ENCODE measurements around the gene P3H4. TPM values are rescaled to one million over a fixed set of nuclear protein-coding genes. Genes with fewer than 3 reads are reported as not detected.
"Not testable (repeated sequence)": the region's sequence is repeated elsewhere in the genome, so short reads cannot be mapped to it uniquely, and the experiment has no call there.

Gene P3H4
- total RNA-seq, 1 donor from 2014 or later: 32.1 TPM

GRCh38 chr17:41782142-41782541 lies 29.6 kb downstream of the P3H4 start:
- peaks cover 16% of the 10 kb centered on the region for H3K36me3 ChIP-seq (ENCODE audit: control insufficient read depth, insufficient read depth, low read length)
- no peak for TF ChIP-seq CTCF (IDR thresholded peaks at IDR 0.05; ENCODE audit: insufficient read depth, low read length, severe bottlenecking)
- DNase-seq (ENCODE audit: low read depth) (no peak), FAIRE-seq (no peak)
- H3K27me3 ChIP-seq (ENCODE audit: control insufficient read depth, insufficient read depth, low read length): no peaks in the 10 kb centered on the region
- H3K4me3 ChIP-seq (ENCODE audit: low read depth, low read length): no peak overlapping the region

- Histone ChIP-seq H3K27me3 (ENCODE audit: control insufficient read depth, insufficient read depth, low read length) (no peaks in the 10 kb centered on the region), H3K4me3 (ENCODE audit: low read depth, low read length) (no peak overlapping the region), H3K36me3 (ENCODE audit: control insufficient read depth, insufficient read depth, low read length) (peaks cover 19% of the 10 kb centered on the region)
- no peak for TF ChIP-seq CTCF (IDR thresholded peaks at IDR 0.05; ENCODE audit: insufficient read depth, low read length, severe bottlenecking)
- no peak for DNase-seq (ENCODE audit: low read depth)
- FAIRE-seq: no peak
These were observed 30.2 kb downstream of the P3H4 start for GRCh38 chr17:41781404-41782110.

- Histone ChIP-seq H3K4me3 (ENCODE audit: low read depth, low read length) (no peak overlapping the region), H3K27me3 (ENCODE audit: control insufficient read depth, insufficient read depth, low read length) (no peaks in the 10 kb centered on the region), H3K36me3 (ENCODE audit: control insufficient read depth, insufficient read depth, low read length) (peaks cover 27% of the 10 kb centered on the region)
- no peak for FAIRE-seq
- DNase-seq (ENCODE audit: low read depth): no peak
- no peak for TF ChIP-seq CTCF (IDR thresholded peaks at IDR 0.05; ENCODE audit: insufficient read depth, low read length, severe bottlenecking)
These were observed 31.8 kb downstream of the P3H4 start for GRCh38 chr17:41779954-41780353.

GRCh38 chr17:41777574-41778188 lies 34.1 kb downstream of the P3H4 start:
- peak; percentile 56 for DNase-seq (ENCODE audit: low read depth)
- Histone ChIP-seq H3K36me3 (ENCODE audit: control insufficient read depth, insufficient read depth, low read length) (peaks cover 29% of the 10 kb centered on the region), H3K4me3 (ENCODE audit: low read depth, low read length) (no peak overlapping the region), H3K27me3 (ENCODE audit: control insufficient read depth, insufficient read depth, low read length) (no peaks in the 10 kb centered on the region)
- FAIRE-seq: no peak
- no peak for TF ChIP-seq CTCF (IDR thresholded peaks at IDR 0.05; ENCODE audit: insufficient read depth, low read length, severe bottlenecking)

GRCh38 chr17:41777157-41777573 lies 34.6 kb downstream of the P3H4 start:
- FAIRE-seq: no peak
- H3K4me3 ChIP-seq (ENCODE audit: low read depth, low read length): no peak overlapping the region

GRCh38 chr17:41776262-41776900 lies 35.4 kb downstream of the P3H4 start:
- not testable (repeated sequence) for H3K27me3 ChIP-seq (ENCODE audit: control insufficient read depth, insufficient read depth, low read length); H3K4me3 ChIP-seq (ENCODE audit: low read depth, low read length); FAIRE-seq; DNase-seq (ENCODE audit: low read depth)
- H3K36me3 ChIP-seq (ENCODE audit: control insufficient read depth, insufficient read depth, low read length): peaks cover 33% of the 10 kb centered on the region

More at GRCh38 chr17:41777157-41777573, 34.6 kb downstream of the P3H4 start:
- no peak for DNase-seq (ENCODE audit: low read depth)
- no peak for TF ChIP-seq CTCF (IDR thresholded peaks at IDR 0.05; ENCODE audit: insufficient read depth, low read length, severe bottlenecking)
- H3K27me3 ChIP-seq (ENCODE audit: control insufficient read depth, insufficient read depth, low read length): no peaks in the 10 kb centered on the region
- peaks cover 31% of the 10 kb centered on the region for H3K36me3 ChIP-seq (ENCODE audit: control insufficient read depth, insufficient read depth, low read length)
